Neural progenitor cell (in vitro differentiated cells): Measurements from ENCODE around the gene GOLGA1. TPM values are rescaled to one million over a fixed set of nuclear protein-coding genes. Genes with fewer than 3 reads are reported as not detected.
A peak's percentile ranks its signal among the peaks of the same experiment; 100 is the strongest.

Experiments used
- DNase-seq: peaks from one replicate; pipeline ENCODE4 v3.0.0-alpha.2; 2016; ENCODE audit warnings: low spot score
- H2AFZ ChIP-seq: fragments of 200-600 bp; sonication (generic); replicated peaks from 2 replicates; pipeline ENCODE4 v1.6.1; 2016; ENCODE audit warnings: antibody characterized with exemption
- H3F3A ChIP-seq: fragments of 200-600 bp; sonication (generic); 2 replicates; pipeline ENCODE4 v1.6.1; 2016; ENCODE audit warnings: antibody characterized with exemption, low read depth
- H3K27ac ChIP-seq: fragments of 200-600 bp; sonication (generic); 2 replicates; pipeline ENCODE4 v1.5.1; 2016; ENCODE audit warnings: mild to moderate bottlenecking
- H3K27me3 ChIP-seq: fragments of 200-600 bp; sonication (generic); 2 replicates; pipeline ENCODE4 v1.6.1; 2016; ENCODE audit warnings: mild to moderate bottlenecking, moderate library complexity
- H3K36me3 ChIP-seq: fragments of 200-600 bp; sonication (generic); 2 replicates; pipeline ENCODE4 v1.5.1; 2016
- H3K4me1 ChIP-seq: fragments of 200-600 bp; sonication (generic); 2 replicates; pipeline ENCODE4 v1.6.1; 2016; ENCODE audit warnings: mixed run types
- H3K4me2 ChIP-seq: fragments of 200-600 bp; sonication (generic); 2 replicates; pipeline ENCODE4 v1.6.1; 2016
- H3K4me3 ChIP-seq: fragments of 200-600 bp; sonication (generic); 2 replicates; pipeline ENCODE4 v1.5.1; 2016
- H3K79me2 ChIP-seq: fragments of 200-600 bp; sonication (generic); 2 replicates; pipeline ENCODE4 v1.6.1; 2016; ENCODE audit warnings: low read depth
- H3K9ac ChIP-seq: fragments of 200-600 bp; sonication (generic); 2 replicates; pipeline ENCODE4 v1.6.1; 2016
- H3K9me3 ChIP-seq: fragments of 200-600 bp; sonication (generic); 2 replicates; pipeline ENCODE4 v1.5.1; 2016; ENCODE audit warnings: low read depth
- H4K20me1 ChIP-seq: fragments of 200-600 bp; sonication (generic); 2 replicates; pipeline ENCODE4 v1.6.1; 2016; ENCODE audit warnings: low read depth
- H3K27ac Mint-ChIP-seq: 3 replicates; pipeline ENCODE4 v1.8.0; 2021; ENCODE audit warnings: mixed read lengths
- H3K27me3 Mint-ChIP-seq: 2 replicates; pipeline ENCODE4 v1.8.0; 2022; ENCODE audit warnings: low read depth, mild to moderate bottlenecking, inconsistent platforms, moderate library complexity, mixed read lengths; ENCODE audit not compliant: insufficient read depth
- H3K36me3 Mint-ChIP-seq: 3 replicates; pipeline ENCODE4 v1.8.0; 2021; ENCODE audit warnings: mixed read lengths
- H3K4me1 Mint-ChIP-seq: 3 replicates; pipeline ENCODE4 v1.8.0; 2021; ENCODE audit warnings: mixed read lengths
- H3K4me3 Mint-ChIP-seq: 3 replicates; pipeline ENCODE4 v1.8.0; 2021; ENCODE audit warnings: mild to moderate bottlenecking, moderate library complexity, mixed read lengths
- H3K9me3 Mint-ChIP-seq: 3 replicates; pipeline ENCODE4 v1.8.0; 2020; ENCODE audit warnings: mixed read lengths
- CTCF ChIP-seq: fragments of 200-600 bp; sonication (generic); IDR thresholded peaks from 2 replicates; pipeline ENCODE4 v1.5.1; 2017; ENCODE audit warnings: antibody characterized with exemption, mild to moderate bottlenecking
- EZH2 ChIP-seq: fragments of 200-600 bp; sonication (generic); IDR thresholded peaks from 2 replicates; pipeline ENCODE4 v1.6.1; 2017; ENCODE audit warnings: antibody characterized with exemption, mild to moderate bottlenecking, moderate library complexity
- EZH2phosphoT487 ChIP-seq: fragments of 200-600 bp; sonication (generic); IDR thresholded peaks from 2 replicates; pipeline ENCODE4 v1.6.1; 2017; ENCODE audit warnings: antibody characterized with exemption
- total RNA-seq: library from RNA; depleted of rRNA; stranded (reverse); fragments of >200 nt; gene quantifications from 2 replicates; pipeline ENCODE4 v1.2.3, GENCODE V29; 2015; ENCODE audit warnings: low replicate concordance

The GOLGA1 gene
- total RNA-seq, 1 donor from 2014 or later = 17.8 TPM

- Histone ChIP-seq H4K20me1 (no peaks in the 10 kb centered on the region), H3K36me3 (no peaks in the 10 kb centered on the region), H3K27ac (no peak overlapping the region), H3K9ac (no peak overlapping the region), H3K79me2 (no peaks in the 10 kb centered on the region), H3K27me3 (no peaks in the 10 kb centered on the region), H3K9me3 (no peaks in the 10 kb centered on the region), H3K4me1 (no peaks in the 10 kb centered on the region), H3K4me3 (no peak overlapping the region), H2AFZ (no peak overlapping the region), H3F3A (peaks cover 21% of the 10 kb centered on the region), H3K4me2 (no peak overlapping the region)
- Mint-ChIP-seq H3K4me1 (peaks cover 8% of the 10 kb centered on the region), H3K36me3 (no peaks in the 10 kb centered on the region), H3K4me3 (no peak overlapping the region), H3K27me3 (no peaks in the 10 kb centered on the region), H3K27ac (no peak overlapping the region), H3K9me3 (no peaks in the 10 kb centered on the region)
- DNase-seq = no peak
- no peak for TF ChIP-seq EZH2phosphoT487
Observed at GRCh38 chr9:124946167-124946566, 5.3 kb upstream of the GOLGA1 start.

GRCh38 chr9:124941679-124942561 is 1.0 kb upstream of the GOLGA1 start:
- Histone ChIP-seq H3K4me1 (peaks cover 4% of the 10 kb centered on the region), H2AFZ (peak overlapping the region; percentile 89), H3K4me2 (peak overlapping the region; percentile 96), H3K4me3 (peak overlapping the region; percentile 78), H3K36me3 (no peaks in the 10 kb centered on the region), H3K27me3 (no peaks in the 10 kb centered on the region), H3K79me2 (peaks cover 3% of the 10 kb centered on the region), H3F3A (peaks cover 35% of the 10 kb centered on the region), H3K27ac (peak overlapping the region; percentile 87), H4K20me1 (no peaks in the 10 kb centered on the region), H3K9me3 (no peaks in the 10 kb centered on the region), H3K9ac (peak overlapping the region; percentile 80)
- H3K4me3 Mint-ChIP-seq = peak overlapping the region; percentile 95
- TF ChIP-seq EZH2 (no peak), CTCF (peak; percentile 8)
- peak overlapping the region; percentile 95 for H3K27ac Mint-ChIP-seq
- no peaks in the 10 kb centered on the region for H3K36me3 Mint-ChIP-seq
- peak; percentile 62 for DNase-seq
- no peaks in the 10 kb centered on the region for H3K27me3 Mint-ChIP-seq
- peaks cover 15% of the 10 kb centered on the region for H3K4me1 Mint-ChIP-seq
- no peaks in the 10 kb centered on the region for H3K9me3 Mint-ChIP-seq

- Histone ChIP-seq H3F3A (peaks cover 35% of the 10 kb centered on the region), H3K27ac (peak overlapping the region; percentile 90), H3K9me3 (no peaks in the 10 kb centered on the region), H3K4me1 (peaks cover 4% of the 10 kb centered on the region), H3K36me3 (no peaks in the 10 kb centered on the region), H3K27me3 (no peaks in the 10 kb centered on the region), H3K9ac (peak overlapping the region; percentile 82), H3K4me2 (peak overlapping the region; percentile 92), H3K79me2 (peaks cover 3% of the 10 kb centered on the region), H3K4me3 (peak overlapping the region; percentile 78), H2AFZ (peak overlapping the region; percentile 73), H4K20me1 (no peaks in the 10 kb centered on the region)
- H3K4me3 Mint-ChIP-seq = peak overlapping the region; percentile 95
- H3K4me1 Mint-ChIP-seq = peaks cover 15% of the 10 kb centered on the region
- TF ChIP-seq CTCF (no peak), EZH2 (no peak), EZH2phosphoT487 (no peak)
- no peaks in the 10 kb centered on the region for H3K27me3 Mint-ChIP-seq
- no peak for DNase-seq
- no peaks in the 10 kb centered on the region for H3K36me3 Mint-ChIP-seq
- no peaks in the 10 kb centered on the region for H3K9me3 Mint-ChIP-seq
- peak overlapping the region; percentile 87 for H3K27ac Mint-ChIP-seq
Observed at GRCh38 chr9:124940521-124940893, 376 bp downstream of the GOLGA1 start.

- TF ChIP-seq EZH2 = no peak
- no peak for TF ChIP-seq CTCF
- no peak for TF ChIP-seq EZH2phosphoT487
Observed at GRCh38 chr9:124939944-124940343, 939 bp downstream of the GOLGA1 start.

More at GRCh38 chr9:124939944-124940343, 939 bp downstream of the GOLGA1 start:
- Histone ChIP-seq H3K4me1 (peaks cover 4% of the 10 kb centered on the region), H3K9me3 (no peaks in the 10 kb centered on the region), H3K79me2 (peaks cover 3% of the 10 kb centered on the region), H4K20me1 (no peaks in the 10 kb centered on the region), H3K4me2 (peak overlapping the region; percentile 92), H3K27ac (no peak overlapping the region), H3K27me3 (no peaks in the 10 kb centered on the region), H3K36me3 (no peaks in the 10 kb centered on the region), H2AFZ (no peak overlapping the region), H3F3A (peaks cover 35% of the 10 kb centered on the region), H3K4me3 (peak overlapping the region; percentile 78), H3K9ac (peak overlapping the region; percentile 82)
- Mint-ChIP-seq H3K4me3 (peak overlapping the region; percentile 95), H3K4me1 (peaks cover 15% of the 10 kb centered on the region), H3K27ac (peak overlapping the region; percentile 87), H3K36me3 (no peaks in the 10 kb centered on the region), H3K9me3 (no peaks in the 10 kb centered on the region), H3K27me3 (no peaks in the 10 kb centered on the region)
- DNase-seq = no peak
